Measurements from ENCODE around the gene SCGB2A2. TPM values are rescaled to one million over a fixed set of nuclear protein-coding genes. Genes with fewer than 3 reads are reported as not detected.

SCGB2A2 gene
- polyA plus RNA-seq, 1 of the 3 experiments (the other 2 are of a cell fraction) = not detected

DNA sequence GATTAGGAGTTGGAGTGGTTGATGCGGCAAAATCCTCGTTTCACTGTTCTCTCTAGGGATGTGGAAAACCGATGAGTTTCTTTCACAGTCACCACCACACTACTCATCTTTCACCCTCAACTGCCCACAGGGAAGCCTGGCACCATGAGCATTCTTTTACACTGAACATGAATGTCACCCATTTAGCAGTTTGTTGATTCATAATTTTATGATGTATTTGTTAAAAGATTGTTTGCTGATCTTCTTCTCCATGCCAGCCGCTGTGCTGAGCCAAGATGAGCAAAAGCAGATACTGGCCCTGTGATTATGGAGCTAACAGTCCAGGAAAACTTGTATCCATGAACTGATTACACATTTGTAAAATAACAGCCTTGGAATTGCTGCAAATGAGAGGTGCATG lies 31.8 kb upstream of the SCGB2A2 start:
- Histone ChIP-seq H3K27ac (ENCODE audit: low read depth in 2 of 2, low read length in 1 of 2) (no peak overlapping the region), H3F3A (replicated peaks; ENCODE audit: insufficient read depth) (no peaks in the 10 kb centered on the region), H3K4me1 (ENCODE audit: control insufficient read depth in 1 of 2, insufficient read depth in 2 of 2, low read depth in 1 of 2, low read length in 1 of 2) (no peaks in the 10 kb centered on the region; a peak in 1 of 4 replicates), H3K4me3 (ENCODE audit: low read depth in 2 of 2, low read length in 1 of 2) (no peak overlapping the region), H3K27me3 (ENCODE audit: insufficient read depth) (no peaks in the 10 kb centered on the region; the same call in 1 of the 2 replicates), H3K9me2 (no peaks in the 10 kb centered on the region), H4K20me1 (ENCODE audit: insufficient read depth) (no peaks in the 10 kb centered on the region), H2AFZ (ENCODE audit: low read depth) (no peak overlapping the region), H3K9me3 (no peaks in the 10 kb centered on the region), H3K4me2 (no peak overlapping the region), H3K9ac (no peak overlapping the region), H3K79me2 (ENCODE audit: insufficient read depth) (no peaks in the 10 kb centered on the region), H3K36me3 (replicated peaks in 1 of 2; ENCODE audit: control insufficient read depth in 1 of 2, insufficient read depth in 2 of 2, low read length in 1 of 2) (no peaks in the 10 kb centered on the region)
- TF ChIP-seq JUND (IDR thresholded peaks at IDR 0.05) (no peak), GABPA (IDR thresholded peaks at IDR 0.05; ENCODE audit: low read depth) (no peak), CHD2 (IDR thresholded peaks at IDR 0.05; ENCODE audit: low read length, partially characterized antibody) (no peak), MAX (IDR thresholded peaks at IDR 0.05; ENCODE audit: low read depth) (no peak), MEF2A (IDR thresholded peaks at IDR 0.05; ENCODE audit: borderline replicate concordance, low read depth) (no peak), PBX3 (IDR thresholded peaks at IDR 0.05) (no peak), SIN3A (IDR thresholded peaks at IDR 0.05; ENCODE audit: borderline replicate concordance, low read depth, low read length) (no peak), FOSL2 (IDR thresholded peaks at IDR 0.05; ENCODE audit: borderline replicate concordance, low read depth) (no peak), RFX5 (IDR thresholded peaks at IDR 0.05; ENCODE audit: low read length) (no peak), EZH2phosphoT487 (IDR thresholded peaks at IDR 0.05; ENCODE audit: borderline replicate concordance, low read depth) (no peak), TEAD4 (IDR thresholded peaks at IDR 0.05; ENCODE audit: borderline replicate concordance, insufficient read depth) (no peak), RXRA (IDR thresholded peaks at IDR 0.05; ENCODE audit: borderline replicate concordance, low read depth) (no peak), SMC3 (IDR thresholded peaks at IDR 0.05; ENCODE audit: low read depth, low read length) (no peak)
- CTCF ChIA-PET = interaction anchor here (0.8 kb wide), 1 partner anchor 85 kb away, joined by 5 read pairs; no protein-coding TSS in a partner anchor
- POLR2A ChIA-PET = no interaction called here
- no peak for DNase-seq
- 7% methylated on average over 4 of the region's 4 CpGs for WGBS (ENCODE audit: low lambda C conversion rate)

- DNase-seq = no peak
- Histone ChIP-seq H3K9me3 (no peaks in the 10 kb centered on the region), H3F3A (replicated peaks; ENCODE audit: insufficient read depth) (no peaks in the 10 kb centered on the region), H3K9me2 (no peaks in the 10 kb centered on the region), H3K27ac (ENCODE audit: low read depth in 2 of 2, low read length in 1 of 2) (no peak overlapping the region), H3K36me3 (replicated peaks in 1 of 2; ENCODE audit: control insufficient read depth in 1 of 2, insufficient read depth in 2 of 2, low read length in 1 of 2) (no peaks in the 10 kb centered on the region), H3K4me3 (ENCODE audit: low read depth in 2 of 2, low read length in 1 of 2) (no peak overlapping the region), H2AFZ (ENCODE audit: low read depth) (no peak overlapping the region), H3K4me1 (ENCODE audit: control insufficient read depth in 1 of 2, insufficient read depth in 2 of 2, low read depth in 1 of 2, low read length in 1 of 2) (no peaks in the 10 kb centered on the region; a peak in 1 of 4 replicates), H3K9ac (no peak overlapping the region), H3K4me2 (no peak overlapping the region), H3K27me3 (ENCODE audit: insufficient read depth) (no peaks in the 10 kb centered on the region; the same call in 1 of the 2 replicates), H3K79me2 (ENCODE audit: insufficient read depth) (no peaks in the 10 kb centered on the region), H4K20me1 (ENCODE audit: insufficient read depth) (no peaks in the 10 kb centered on the region)
- 24% methylated on average over 3 of the region's 3 CpGs for WGBS (ENCODE audit: low lambda C conversion rate)
- ChIA-PET POLR2A (no interaction called here), CTCF (interaction anchor here (1.4 to 2.2 kb wide), 4 partner anchors 24 to 99 kb away, joined by 3 to 13 read pairs (median 5); no protein-coding TSS in a partner anchor)
- no peak for TF ChIP-seq RAD21 (IDR thresholded peaks at IDR 0.05; ENCODE audit: low read length)
- TF ChIP-seq MAX (IDR thresholded peaks at IDR 0.05; ENCODE audit: low read depth) = no peak
- no peak for TF ChIP-seq ELF1 (IDR thresholded peaks at IDR 0.05)
- TF ChIP-seq MEF2A (IDR thresholded peaks at IDR 0.05; ENCODE audit: borderline replicate concordance, low read depth) = no peak
- no peak for TF ChIP-seq MXI1 (IDR thresholded peaks at IDR 0.05; ENCODE audit: low read depth, low read length)
- no peak for TF ChIP-seq GATA2 (CRISPR knock-in tag; IDR thresholded peaks at IDR 0.05)
- no peak for TF ChIP-seq NFIC (IDR thresholded peaks at IDR 0.05; ENCODE audit: borderline replicate concordance)
- no peak for TF ChIP-seq PBX3 (IDR thresholded peaks at IDR 0.05)
- TF ChIP-seq SMC3 (IDR thresholded peaks at IDR 0.05; ENCODE audit: low read depth, low read length) = no peak
- TF ChIP-seq REST (IDR thresholded peaks at IDR 0.05; ENCODE audit: low read depth, low read length) = no peak
- no peak for TF ChIP-seq TAF1 (IDR thresholded peaks at IDR 0.05; ENCODE audit: borderline replicate concordance, low read depth, low read length)
- no peak for TF ChIP-seq JUND (IDR thresholded peaks at IDR 0.05)
- TF ChIP-seq EZH2phosphoT487 (IDR thresholded peaks at IDR 0.05; ENCODE audit: borderline replicate concordance, low read depth) = no peak
Observed at GRCh38 chr11:62241095-62241494, 28.9 kb upstream of the SCGB2A2 start.
